HG03108 (cell line): ENCODE measurements around the gene STX3.
"Not testable (repeated sequence)": the region's sequence is repeated elsewhere in the genome, so short reads cannot be mapped to it uniquely, and the experiment has no call there.

Experiments
- ATAC-seq: cut with Tn5 transposase; IDR thresholded peaks from one replicate; pipeline ENCODE4 v1.9.1; 2021; ENCODE audit warnings: moderate library complexity; ENCODE audit not compliant: unreplicated experiment

STX3 gene

DNA sequence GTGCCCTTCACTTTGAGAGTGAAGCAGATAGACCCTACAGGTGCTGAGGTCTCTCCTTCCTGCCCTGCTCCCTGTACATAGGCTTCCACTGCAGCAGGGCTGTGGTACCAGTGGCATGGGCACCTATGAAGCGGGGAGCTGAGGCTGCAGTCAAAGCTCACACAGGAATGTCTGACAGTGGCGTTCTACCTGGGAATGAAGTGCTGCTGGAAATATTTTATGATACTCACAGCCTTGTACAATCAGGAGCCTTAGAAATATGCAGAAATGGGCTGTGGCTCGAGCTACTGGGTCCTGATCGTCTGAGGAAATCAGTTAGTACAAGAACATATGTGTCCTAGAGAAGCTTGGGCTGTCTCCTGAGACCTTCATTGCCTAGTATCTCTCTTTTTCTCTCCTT is 30.6 kb downstream of the STX3 start:
- ATAC-seq = no peak

GRCh38 chr11:59787255-59787588 is 32.0 kb downstream of the STX3 start:
- ATAC-seq = no peak

GRCh38 chr11:59787816-59788215 is 32.6 kb downstream of the STX3 start:
- ATAC-seq = no peak

- no peak for ATAC-seq
Measured at GRCh38 chr11:59791639-59792038, 36.5 kb downstream of the STX3 start.

- ATAC-seq = no peak
Measured at GRCh38 chr11:59792507-59792906, 37.3 kb downstream of the STX3 start.

- ATAC-seq = no peak
Measured at GRCh38 chr11:59794417-59794816, 39.2 kb downstream of the STX3 start.

- no peak for ATAC-seq
Measured at GRCh38 chr11:59800390-59801025, 45.3 kb downstream of the STX3 start.

- no peak for ATAC-seq
Measured at GRCh38 chr11:59801160-59801706, 46.1 kb downstream of the STX3 start.

DNA sequence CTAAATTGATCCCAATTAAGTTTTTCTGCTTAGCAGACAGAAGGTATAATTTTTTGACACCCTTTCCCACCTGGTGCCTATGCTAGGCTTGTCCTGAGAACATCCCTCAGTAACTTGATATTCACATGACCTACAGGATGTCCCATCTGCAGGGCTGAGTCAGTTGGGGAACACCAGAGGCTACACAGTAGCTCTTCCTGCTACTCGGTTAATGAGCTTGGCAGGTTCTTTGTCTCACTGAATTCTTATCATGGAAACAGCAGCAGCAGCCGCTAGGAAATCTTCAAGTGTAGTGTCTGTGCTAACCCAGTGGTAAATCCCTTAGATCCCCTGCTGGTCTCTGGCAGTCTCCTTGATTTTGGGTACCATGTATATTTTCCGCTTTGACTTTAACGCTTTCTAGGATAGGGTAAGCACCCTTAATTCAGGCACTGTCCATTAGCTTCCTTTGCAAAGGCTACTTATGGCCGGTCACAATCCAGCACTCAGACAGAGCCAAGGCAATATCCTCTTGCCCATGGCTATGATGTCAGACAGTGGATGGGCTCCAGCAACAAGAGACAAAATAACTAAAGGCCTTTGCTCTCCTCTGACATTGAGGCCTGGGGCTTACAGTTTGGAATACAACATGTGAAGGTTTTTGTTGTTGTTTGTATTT is 46.9 kb downstream of the STX3 start:
- ATAC-seq = no peak

- peak; percentile 56 for ATAC-seq
Measured at GRCh38 chr11:59802639-59803176, 47.5 kb downstream of the STX3 start.

DNA sequence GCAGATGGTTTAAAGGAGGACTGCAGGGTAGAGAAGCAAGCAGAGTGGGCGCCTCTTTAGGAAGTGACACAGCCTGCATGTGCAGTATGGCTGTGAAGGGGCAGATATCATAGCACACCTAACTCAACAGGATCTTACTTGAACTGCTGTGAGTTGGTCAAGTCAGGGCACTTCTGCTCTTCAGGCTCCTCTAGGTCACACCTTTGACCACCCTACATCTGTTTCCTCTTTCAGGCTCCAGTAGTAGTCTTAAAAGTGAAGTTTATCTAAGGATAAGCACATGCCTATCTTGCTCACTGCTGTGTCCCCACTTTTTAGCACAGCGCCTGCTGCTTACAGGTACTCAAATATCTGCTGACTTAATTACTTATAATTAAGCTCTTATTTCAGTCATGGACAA is 48.9 kb downstream of the STX3 start:
- no peak for ATAC-seq

GRCh38 chr11:59807047-59807610 is 52.0 kb downstream of the STX3 start:
- no peak for ATAC-seq

GRCh38 chr11:59810189-59810910 is 55.2 kb downstream of the STX3 start, which contains the start of gene MRPL16:
Gene MRPL16 (minus strand): TSS chr11:59810778. CDS start chr11:59810658, 120 bp downstream.
- ATAC-seq = peak; percentile 95

- ATAC-seq = no peak
Measured at GRCh38 chr11:59810911-59811259, 55.7 kb downstream of the STX3 start.

DNA sequence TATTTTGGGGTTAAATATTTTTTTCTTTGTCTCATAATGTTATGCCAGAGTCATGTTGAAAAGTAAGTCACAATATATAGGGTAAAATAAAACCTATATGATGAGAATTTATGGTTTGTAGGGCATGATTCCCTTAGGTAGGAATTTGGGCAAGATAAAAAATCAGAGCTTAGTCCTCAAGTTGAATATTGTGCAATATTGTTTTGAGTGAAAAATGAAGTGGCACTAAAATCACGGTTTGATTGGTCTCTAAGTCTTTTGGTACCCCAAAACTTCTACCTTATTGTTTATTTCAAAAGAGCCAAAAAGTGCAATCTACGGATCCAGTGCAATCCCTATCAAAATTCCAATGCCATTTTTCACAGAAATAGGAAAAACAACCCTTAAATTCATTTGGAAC is 57.0 kb downstream of the STX3 start:
- no peak for ATAC-seq

DNA sequence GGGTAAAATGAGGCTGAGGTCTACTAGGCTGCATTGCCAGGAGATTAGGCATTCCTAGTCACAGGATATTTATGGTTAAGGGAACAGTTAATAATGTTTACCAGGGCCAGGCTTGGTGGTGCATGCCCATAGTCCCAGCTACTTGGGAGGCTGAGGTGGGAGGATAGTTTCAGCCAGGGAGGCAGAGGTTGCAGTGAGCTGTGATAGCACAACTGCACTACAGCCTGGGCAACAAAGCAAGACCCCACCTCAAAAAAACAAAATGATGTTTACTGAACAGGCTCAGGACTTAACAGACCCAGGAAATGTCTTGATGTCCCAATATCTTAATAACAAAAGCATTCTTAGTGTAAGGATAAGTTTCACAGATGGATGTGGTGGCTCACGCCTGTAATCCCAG is 58.2 kb downstream of the STX3 start:
- ATAC-seq = no peak

DNA sequence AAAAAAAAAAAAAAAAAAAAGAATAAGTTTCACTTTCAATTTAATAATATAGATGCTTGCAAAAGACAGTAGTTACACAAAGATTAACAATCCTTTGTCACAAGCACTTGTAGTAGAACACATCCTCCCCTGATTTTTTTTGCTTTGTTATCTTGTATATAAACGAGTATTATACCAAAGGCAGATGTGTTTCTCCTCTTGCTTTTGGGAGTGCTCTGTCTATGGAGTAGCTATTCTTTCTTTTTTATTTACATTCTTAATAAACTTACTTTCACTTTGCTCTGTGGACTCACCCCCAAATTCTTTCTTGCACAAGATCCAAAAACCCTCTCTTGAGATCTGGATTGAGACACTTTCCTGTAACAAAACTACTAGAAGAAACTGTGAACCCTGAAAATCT is 58.8 kb downstream of the STX3 start:
- no peak for ATAC-seq

- ATAC-seq = no peak
Measured at GRCh38 chr11:59815754-59816153, 60.6 kb downstream of the STX3 start.

DNA sequence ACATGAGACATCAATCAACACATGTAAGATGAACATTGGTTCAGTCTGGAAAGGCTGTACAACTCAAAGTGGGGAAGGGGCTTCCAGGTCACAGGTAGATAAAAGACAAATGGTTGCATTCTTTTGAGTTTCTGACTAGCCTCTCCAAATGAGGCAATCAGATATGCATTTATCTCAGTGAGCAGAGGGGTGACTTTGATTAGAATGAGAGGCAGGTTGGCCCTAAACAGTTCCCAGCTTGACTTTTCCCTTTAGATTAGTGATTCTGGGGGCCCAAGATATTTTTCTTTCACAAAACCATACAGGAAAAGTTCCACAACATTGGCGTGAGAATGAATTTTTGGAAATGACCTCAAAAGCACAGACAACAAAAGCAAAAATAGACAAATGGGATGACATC is 61.3 kb downstream of the STX3 start:
- not testable (repeated sequence) for ATAC-seq

GRCh38 chr11:59818572-59818971 is 63.4 kb downstream of the STX3 start:
- ATAC-seq = no peak

DNA sequence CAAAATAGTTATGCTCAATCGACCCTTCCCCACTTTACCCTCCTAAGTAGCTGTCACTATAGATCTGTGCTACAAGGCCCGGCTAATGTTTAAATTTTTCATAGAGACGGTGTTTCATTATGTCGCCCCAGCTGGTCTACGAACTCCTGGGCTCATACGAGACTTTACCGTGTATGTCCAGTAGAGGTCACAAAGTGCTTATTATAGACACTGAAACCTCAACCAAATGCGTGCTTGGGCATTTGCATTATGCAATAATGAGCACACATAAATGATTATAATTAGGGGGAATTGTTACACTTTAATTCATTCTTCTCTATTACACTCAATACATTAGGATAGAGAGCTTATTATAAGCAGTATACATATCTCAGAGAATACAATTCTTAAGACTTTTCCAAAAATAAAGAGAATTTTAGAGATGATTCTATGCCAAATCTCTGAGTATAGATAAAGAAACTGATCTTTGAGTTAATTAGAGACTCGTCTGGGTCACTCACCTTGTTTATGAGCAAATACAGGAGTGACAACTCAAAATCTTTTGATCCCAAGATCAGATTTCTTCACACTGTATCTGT is 67.9 kb downstream of the STX3 start:
- peak; percentile 86 for ATAC-seq
